NCI-H146 treated with DMSO at 0.1 percent for 48 hours (cell line): ENCODE measurements around the gene PIK3C2G.
"Not testable (repeated sequence)": the region's sequence is repeated elsewhere in the genome, so short reads cannot be mapped to it uniquely, and the experiment has no call there.

Source experiments
- DNase-seq: peaks from one replicate; lab custom pipeline; 2025; ENCODE audit not compliant: unreplicated experiment; lab: John Stamatoyannopoulos, UW

Gene PIK3C2G

DNA sequence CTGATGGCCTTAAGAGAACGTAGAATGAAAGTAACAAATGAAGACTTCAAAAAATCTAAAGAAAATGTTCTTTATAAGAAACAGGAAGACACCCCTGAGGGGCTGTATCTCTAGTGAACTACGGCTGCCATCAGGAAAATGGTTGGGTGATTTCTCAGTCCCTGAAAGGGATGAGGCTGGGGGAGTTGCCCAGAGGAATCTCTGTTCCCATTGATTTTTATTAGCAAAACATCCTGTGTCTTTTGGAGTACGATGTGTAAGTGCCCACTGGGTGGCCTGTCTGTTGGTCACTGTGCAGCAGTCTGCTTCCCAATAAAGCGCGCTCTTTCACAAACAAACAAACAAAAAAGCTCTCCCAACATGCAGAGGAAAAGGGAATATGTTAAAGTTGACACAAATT, 432.7 kb downstream of the PIK3C2G start:
- not testable (repeated sequence) for DNase-seq

- no peak for DNase-seq
Measured at GRCh38 chr12:18696971-18697602, 435.8 kb downstream of the PIK3C2G start.
